ENCODE data around the gene CCDC141.

CCDC141 gene

DNA sequence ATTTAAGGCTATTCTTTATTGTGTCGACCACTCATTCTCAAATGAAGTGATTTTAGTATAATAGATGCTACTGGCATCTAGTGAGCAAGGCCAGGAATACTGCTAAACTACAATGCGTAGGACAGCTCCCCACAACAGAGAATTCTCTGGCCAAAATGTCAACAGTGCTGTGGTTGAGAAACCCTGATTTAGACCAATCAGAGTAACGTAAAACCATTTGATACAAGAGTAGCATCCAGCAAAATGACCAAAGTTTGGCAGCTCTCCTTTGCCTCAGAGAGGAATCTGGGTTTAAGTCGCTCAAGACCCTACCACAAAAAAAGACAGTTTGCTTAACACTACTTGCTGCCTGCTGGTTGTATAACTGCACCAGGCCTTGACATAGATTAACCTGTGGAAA, 205.7 kb downstream of the CCDC141 start:
- no peaks in the 10 kb centered on the region for H3K9me2 ChIP-seq (replicated peaks; ENCODE audit: control insufficient read depth, low read length)
- H3K9me3 ChIP-seq (ENCODE audit: control insufficient read depth, insufficient read depth, low read length), result no peaks in the 10 kb centered on the region
- no peaks in the 10 kb centered on the region for H4K20me1 ChIP-seq (ENCODE audit: control insufficient read depth, insufficient read depth, low read depth, low read length)
- H3F3A ChIP-seq (ENCODE audit: control insufficient read depth, insufficient read depth), result no peaks in the 10 kb centered on the region
- TF ChIP-seq, protein P1, sequence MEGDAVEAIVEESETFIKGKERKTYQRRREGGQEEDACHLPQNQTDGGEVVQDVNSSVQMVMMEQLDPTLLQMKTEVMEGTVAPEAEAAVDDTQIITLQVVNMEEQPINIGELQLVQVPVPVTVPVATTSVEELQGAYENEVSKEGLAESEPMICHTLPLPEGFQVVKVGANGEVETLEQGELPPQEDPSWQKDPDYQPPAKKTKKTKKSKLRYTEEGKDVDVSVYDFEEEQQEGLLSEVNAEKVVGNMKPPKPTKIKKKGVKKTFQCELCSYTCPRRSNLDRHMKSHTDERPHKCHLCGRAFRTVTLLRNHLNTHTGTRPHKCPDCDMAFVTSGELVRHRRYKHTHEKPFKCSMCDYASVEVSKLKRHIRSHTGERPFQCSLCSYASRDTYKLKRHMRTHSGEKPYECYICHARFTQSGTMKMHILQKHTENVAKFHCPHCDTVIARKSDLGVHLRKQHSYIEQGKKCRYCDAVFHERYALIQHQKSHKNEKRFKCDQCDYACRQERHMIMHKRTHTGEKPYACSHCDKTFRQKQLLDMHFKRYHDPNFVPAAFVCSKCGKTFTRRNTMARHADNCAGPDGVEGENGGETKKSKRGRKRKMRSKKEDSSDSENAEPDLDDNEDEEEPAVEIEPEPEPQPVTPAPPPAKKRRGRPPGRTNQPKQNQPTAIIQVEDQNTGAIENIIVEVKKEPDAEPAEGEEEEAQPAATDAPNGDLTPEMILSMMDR (IDR thresholded peaks at IDR 0.05; ENCODE audit: low read depth, low read length, poor library complexity, severe bottlenecking), result no peak
- TF ChIP-seq EZH2phosphoT487 (IDR thresholded peaks at IDR 0.05; ENCODE audit: borderline replicate concordance, low read length), result no peak
- no peak overlapping the region for H3K4me2 ChIP-seq (ENCODE audit: low read length)
- H3K27ac ChIP-seq (ENCODE audit: low read depth, low read length), result no peak overlapping the region
- H3K4me3 ChIP-seq (ENCODE audit: low read length), result no peak overlapping the region
- H3K36me3 ChIP-seq (ENCODE audit: control insufficient read depth, low read length), result no peaks in the 10 kb centered on the region
- no peaks in the 10 kb centered on the region for H3K79me2 ChIP-seq (ENCODE audit: control insufficient read depth, low read length)
- no peaks in the 10 kb centered on the region for H3K4me1 ChIP-seq (ENCODE audit: control insufficient read depth, low read length)
- H3K27me3 ChIP-seq (ENCODE audit: control insufficient read depth, low read length), result no peaks in the 10 kb centered on the region

DNA sequence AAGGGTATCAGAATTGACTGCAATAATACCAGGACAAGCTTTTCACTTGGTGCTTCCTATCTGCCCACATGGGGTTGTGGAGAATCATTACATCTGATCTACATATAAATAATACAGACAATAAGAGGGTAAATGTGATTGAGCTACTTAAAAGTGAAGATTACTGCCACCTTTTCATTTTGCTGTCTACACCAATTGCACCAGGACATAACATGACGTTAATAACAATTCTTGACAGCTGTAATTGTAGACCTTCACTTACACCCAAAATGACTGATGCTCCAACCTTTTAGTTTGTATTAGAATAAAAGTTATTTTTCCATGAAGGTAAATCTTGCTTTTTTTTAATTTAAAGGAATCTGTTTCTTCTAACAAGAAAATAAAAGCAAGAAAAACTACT, 206.2 kb downstream of the CCDC141 start:
- no peaks in the 10 kb centered on the region for H3K79me2 ChIP-seq (ENCODE audit: control insufficient read depth, low read length)
- no peaks in the 10 kb centered on the region for H3K36me3 ChIP-seq (ENCODE audit: control insufficient read depth, low read length)
- H3K9me2 ChIP-seq (replicated peaks; ENCODE audit: control insufficient read depth, low read length), result no peaks in the 10 kb centered on the region
- H3K4me1 ChIP-seq (ENCODE audit: control insufficient read depth, low read length), result no peaks in the 10 kb centered on the region
- H3K4me2 ChIP-seq (ENCODE audit: low read length), result no peak overlapping the region
- H3K9me3 ChIP-seq (ENCODE audit: control insufficient read depth, insufficient read depth, low read length), result no peaks in the 10 kb centered on the region
- H3F3A ChIP-seq (ENCODE audit: control insufficient read depth, insufficient read depth), result no peaks in the 10 kb centered on the region
- H3K27me3 ChIP-seq (ENCODE audit: control insufficient read depth, low read length), result no peaks in the 10 kb centered on the region
- H3K4me3 ChIP-seq (ENCODE audit: low read length), result no peak overlapping the region
- H4K20me1 ChIP-seq (ENCODE audit: control insufficient read depth, insufficient read depth, low read depth, low read length), result no peaks in the 10 kb centered on the region
- no peak overlapping the region for H3K27ac ChIP-seq (ENCODE audit: low read depth, low read length)
- TF ChIP-seq, protein P1 (IDR thresholded peaks at IDR 0.05; ENCODE audit: low read depth, low read length, poor library complexity, severe bottlenecking), result no peak
- TF ChIP-seq EZH2phosphoT487 (IDR thresholded peaks at IDR 0.05; ENCODE audit: borderline replicate concordance, low read length), result no peak

DNA sequence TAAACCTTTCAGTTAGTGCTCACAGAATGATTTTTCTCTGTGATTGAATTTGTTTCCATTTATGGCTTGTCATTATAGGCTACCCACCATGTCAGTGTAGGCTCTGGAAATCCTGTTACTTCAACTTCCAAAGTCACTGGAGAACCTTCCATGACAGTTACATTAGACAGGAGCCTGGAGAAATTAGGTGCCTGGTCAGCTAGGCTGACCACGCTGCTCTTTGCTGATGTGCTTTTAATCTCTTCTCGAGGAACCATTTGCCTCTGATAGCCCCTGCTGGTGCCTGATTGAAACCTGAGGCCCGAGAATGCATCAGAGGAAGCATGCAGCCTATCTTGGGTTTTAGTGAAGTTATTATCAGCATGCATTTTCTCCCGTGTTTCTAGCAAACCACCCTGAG, 213.1 kb downstream of the CCDC141 start:
- H3K4me3 ChIP-seq (ENCODE audit: low read length), result no peak overlapping the region
- H4K20me1 ChIP-seq (ENCODE audit: control insufficient read depth, insufficient read depth, low read depth, low read length), result no peaks in the 10 kb centered on the region
- H3K4me1 ChIP-seq (ENCODE audit: control insufficient read depth, low read length), result no peaks in the 10 kb centered on the region
- no peak overlapping the region for H3K4me2 ChIP-seq (ENCODE audit: low read length)
- no peaks in the 10 kb centered on the region for H3K9me2 ChIP-seq (replicated peaks; ENCODE audit: control insufficient read depth, low read length)
- H3F3A ChIP-seq (ENCODE audit: control insufficient read depth, insufficient read depth), result no peaks in the 10 kb centered on the region
- H3K27ac ChIP-seq (ENCODE audit: low read depth, low read length), result no peak overlapping the region
- no peaks in the 10 kb centered on the region for H3K9me3 ChIP-seq (ENCODE audit: control insufficient read depth, insufficient read depth, low read length)
- no peaks in the 10 kb centered on the region for H3K27me3 ChIP-seq (ENCODE audit: control insufficient read depth, low read length)
- H3K79me2 ChIP-seq (ENCODE audit: control insufficient read depth, low read length), result no peaks in the 10 kb centered on the region
- TF ChIP-seq, protein P1 (IDR thresholded peaks at IDR 0.05; ENCODE audit: low read depth, low read length, poor library complexity, severe bottlenecking), result no peak
- no peak for TF ChIP-seq EZH2phosphoT487 (IDR thresholded peaks at IDR 0.05; ENCODE audit: borderline replicate concordance, low read length)
- H3K36me3 ChIP-seq (ENCODE audit: control insufficient read depth, low read length), result no peaks in the 10 kb centered on the region

DNA sequence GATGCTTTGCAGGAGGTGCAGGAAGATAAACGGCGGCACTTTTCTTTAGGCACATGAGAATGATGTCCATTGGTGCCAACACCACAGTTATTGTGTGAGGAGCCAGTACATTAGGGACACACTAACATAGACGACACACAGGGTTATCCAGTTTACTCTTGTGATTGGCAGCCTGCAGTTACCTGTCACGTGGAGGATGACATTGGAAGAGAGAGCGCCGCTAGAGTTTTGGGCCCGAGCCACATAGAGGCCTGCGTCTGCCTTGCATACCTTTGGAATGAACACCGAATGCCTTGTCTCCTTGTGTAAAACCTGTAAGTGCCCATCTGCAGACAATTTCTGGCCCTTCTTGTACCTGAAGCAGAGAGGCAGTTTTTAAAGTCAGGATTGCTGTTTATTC, 215.9 kb downstream of the CCDC141 start:
- Histone ChIP-seq H3F3A (ENCODE audit: control insufficient read depth, insufficient read depth) (no peaks in the 10 kb centered on the region), H3K36me3 (ENCODE audit: control insufficient read depth, low read length) (no peaks in the 10 kb centered on the region), H3K9me3 (ENCODE audit: control insufficient read depth, insufficient read depth, low read length) (no peaks in the 10 kb centered on the region), H3K27me3 (ENCODE audit: control insufficient read depth, low read length) (no peaks in the 10 kb centered on the region), H3K4me1 (ENCODE audit: control insufficient read depth, low read length) (peaks cover 6% of the 10 kb centered on the region), H4K20me1 (ENCODE audit: control insufficient read depth, insufficient read depth, low read depth, low read length) (no peaks in the 10 kb centered on the region), H3K27ac (ENCODE audit: low read depth, low read length) (no peak overlapping the region), H3K4me3 (ENCODE audit: low read length) (no peak overlapping the region), H3K9me2 (replicated peaks; ENCODE audit: control insufficient read depth, low read length) (no peaks in the 10 kb centered on the region), H3K79me2 (ENCODE audit: control insufficient read depth, low read length) (no peaks in the 10 kb centered on the region), H3K4me2 (ENCODE audit: low read length) (no peak overlapping the region)
- TF ChIP-seq EZH2phosphoT487 (IDR thresholded peaks at IDR 0.05; ENCODE audit: borderline replicate concordance, low read length), result no peak
- TF ChIP-seq, protein P1 (IDR thresholded peaks at IDR 0.05; ENCODE audit: low read depth, low read length, poor library complexity, severe bottlenecking), result no peak
